ENCODE measurements around the gene SLC39A11.

GRCh38 chr17:72683506-72684404 lies 408.7 kb downstream of the SLC39A11 start:
- TF ChIP-seq CTCF (IDR thresholded peaks at IDR 0.05; ENCODE audit: poor library complexity, severe bottlenecking) = no peak
- no peak for TF ChIP-seq SMC3 (conservative IDR thresholded peaks at IDR 0.05; ENCODE audit: poor library complexity)
